HG03108 (cell line): ENCODE measurements around the gene CDC14B.
"Not testable (repeated sequence)": the region's sequence is repeated elsewhere in the genome, so short reads cannot be mapped to it uniquely, and the experiment has no call there.

Experiments used
- ATAC-seq: cut with Tn5 transposase; IDR thresholded peaks from one replicate; pipeline ENCODE4 v1.9.1; 2021; ENCODE audit warnings: moderate library complexity; ENCODE audit not compliant: unreplicated experiment

Gene CDC14B

DNA sequence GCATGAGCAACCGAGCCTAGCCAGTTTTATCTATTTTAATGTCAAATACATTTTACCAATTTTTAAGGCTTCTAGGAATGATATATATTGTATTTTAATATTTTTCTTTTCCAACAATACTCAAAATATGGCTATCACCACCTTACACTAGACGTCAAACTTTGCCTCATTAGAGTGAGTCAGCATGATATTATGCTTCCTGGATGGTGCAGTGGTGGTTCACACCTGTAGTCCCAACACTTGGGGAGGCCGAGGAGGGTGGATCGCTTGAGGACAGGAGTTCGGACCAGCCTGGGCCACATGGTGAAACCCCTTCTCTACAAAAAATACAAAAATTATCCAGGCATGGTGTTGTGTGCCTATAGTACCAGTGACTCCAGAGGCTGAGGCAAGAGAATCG lies 7.3 kb upstream of the CDC14B start:
- ATAC-seq = no peak

DNA sequence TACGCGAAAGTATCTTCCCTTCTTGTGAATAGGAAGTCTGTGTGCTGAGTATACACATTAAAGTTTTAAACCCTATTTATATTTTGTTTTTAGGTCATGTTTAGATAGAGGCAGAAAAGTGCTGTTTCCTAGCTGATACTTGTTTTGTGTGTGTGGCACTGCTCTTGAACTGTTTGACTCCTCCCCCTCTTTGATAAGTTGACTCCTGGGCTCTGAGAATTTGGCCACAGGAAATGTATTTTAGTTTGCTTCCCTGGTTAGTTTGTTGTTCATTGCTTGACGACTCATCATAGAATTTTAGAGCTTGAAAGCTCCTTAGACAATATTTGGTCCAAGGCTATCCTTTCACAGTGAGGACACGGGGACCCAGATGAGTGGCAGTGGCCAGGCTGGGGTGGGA lies 2.0 kb upstream of the CDC14B start:
- no peak for ATAC-seq

DNA sequence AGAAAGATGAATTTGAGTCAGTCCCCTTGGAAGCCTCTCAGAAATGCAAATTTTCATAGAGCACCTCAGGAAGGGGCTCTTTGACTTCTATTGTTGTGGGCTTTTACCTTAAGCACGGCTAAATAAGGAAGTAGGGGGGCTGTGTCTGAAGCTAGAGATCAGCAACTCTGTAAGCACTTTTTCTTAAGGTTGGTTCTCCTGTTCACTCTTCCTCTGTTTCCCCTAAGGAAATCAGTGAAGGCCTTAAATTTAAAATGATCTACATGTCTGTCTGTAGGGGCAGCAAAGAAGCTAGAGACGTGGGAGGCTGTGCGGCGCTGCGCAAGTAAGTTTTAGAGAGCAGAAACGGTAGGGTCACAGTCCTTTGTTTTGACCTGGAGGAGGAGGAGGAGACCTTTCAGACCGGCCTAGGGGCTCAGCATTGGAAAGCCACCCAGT lies 1.2 kb upstream of the CDC14B start:
- no peak for ATAC-seq

DNA sequence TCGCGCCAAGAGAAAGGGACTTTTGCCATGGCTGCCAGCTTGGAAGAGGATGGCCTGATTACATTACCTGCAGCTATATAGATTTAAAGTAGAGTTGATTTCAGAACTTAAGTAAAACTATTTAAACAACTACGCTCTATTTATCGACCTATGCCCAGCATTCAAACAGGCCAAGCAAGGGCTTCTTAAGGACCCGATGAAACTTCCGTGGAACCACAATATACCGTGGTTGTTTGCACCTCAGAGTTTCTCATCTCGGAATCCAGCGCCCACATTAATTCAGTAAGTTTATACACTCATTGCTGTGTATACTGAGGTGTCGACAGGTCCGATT lies 505 bp upstream of the CDC14B start:
- ATAC-seq = no peak

DNA sequence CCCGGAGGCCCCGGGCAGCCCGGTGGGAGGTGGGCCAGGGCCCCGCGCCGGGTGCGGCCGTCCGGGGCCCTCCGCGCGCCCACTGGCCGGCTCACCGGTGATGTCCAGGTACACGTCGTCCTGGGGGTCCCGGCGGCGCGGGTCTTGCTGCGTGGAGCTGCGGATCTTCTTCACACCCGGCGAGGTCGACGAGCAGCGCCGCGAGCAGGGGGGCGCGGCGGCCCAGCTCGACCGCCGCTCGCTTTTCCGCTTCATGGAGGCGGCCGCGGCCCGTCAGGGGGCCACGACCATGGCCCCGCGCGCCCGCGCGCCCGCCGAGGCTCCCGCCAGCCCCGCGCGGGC lies 548 bp downstream of the CDC14B start:
- no peak for ATAC-seq

DNA sequence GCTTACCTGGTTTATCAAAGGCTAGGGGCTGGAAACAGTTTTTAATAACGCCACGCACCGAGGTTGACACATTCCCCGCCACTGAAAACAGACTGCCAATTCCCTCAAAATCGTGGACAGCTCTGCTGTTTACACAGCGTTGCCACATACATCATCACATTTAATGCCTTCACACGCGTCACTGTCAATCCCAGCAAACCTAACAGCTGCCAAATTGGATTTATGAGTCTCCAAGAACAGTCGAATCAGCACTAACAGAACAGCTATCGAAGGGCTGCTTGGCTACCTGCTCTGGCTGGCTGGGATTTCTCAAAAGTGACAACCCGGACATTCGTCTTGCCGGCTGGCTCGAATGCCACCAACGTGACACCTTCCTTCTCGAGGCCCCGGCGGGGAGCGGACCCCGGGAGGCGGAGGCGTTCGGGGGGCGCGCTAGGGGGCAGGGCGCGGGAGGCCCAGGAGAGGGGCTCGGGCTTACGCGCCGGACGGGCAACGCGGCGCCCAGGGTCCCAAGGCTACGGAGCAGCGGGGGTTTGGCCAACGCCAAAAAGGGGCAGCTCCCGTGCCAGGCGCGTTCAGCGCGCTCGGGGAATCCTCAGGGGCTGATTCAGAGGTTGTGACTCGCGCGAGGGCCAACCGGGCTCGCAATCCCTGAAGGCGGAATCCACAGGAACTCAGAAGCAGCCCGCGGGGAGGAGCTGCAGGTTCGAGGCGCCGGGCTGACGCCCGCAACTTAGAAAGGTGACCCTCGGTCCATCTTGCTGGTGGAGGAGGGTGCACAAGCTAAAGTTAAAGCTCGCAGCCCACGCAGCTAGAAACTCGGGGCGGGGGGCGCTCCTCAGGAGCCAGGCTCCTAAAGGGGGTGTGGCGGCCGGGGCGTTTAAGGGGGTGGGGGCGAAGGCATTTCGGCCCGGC lies 1.2 kb downstream of the CDC14B start:
- ATAC-seq = no peak

DNA sequence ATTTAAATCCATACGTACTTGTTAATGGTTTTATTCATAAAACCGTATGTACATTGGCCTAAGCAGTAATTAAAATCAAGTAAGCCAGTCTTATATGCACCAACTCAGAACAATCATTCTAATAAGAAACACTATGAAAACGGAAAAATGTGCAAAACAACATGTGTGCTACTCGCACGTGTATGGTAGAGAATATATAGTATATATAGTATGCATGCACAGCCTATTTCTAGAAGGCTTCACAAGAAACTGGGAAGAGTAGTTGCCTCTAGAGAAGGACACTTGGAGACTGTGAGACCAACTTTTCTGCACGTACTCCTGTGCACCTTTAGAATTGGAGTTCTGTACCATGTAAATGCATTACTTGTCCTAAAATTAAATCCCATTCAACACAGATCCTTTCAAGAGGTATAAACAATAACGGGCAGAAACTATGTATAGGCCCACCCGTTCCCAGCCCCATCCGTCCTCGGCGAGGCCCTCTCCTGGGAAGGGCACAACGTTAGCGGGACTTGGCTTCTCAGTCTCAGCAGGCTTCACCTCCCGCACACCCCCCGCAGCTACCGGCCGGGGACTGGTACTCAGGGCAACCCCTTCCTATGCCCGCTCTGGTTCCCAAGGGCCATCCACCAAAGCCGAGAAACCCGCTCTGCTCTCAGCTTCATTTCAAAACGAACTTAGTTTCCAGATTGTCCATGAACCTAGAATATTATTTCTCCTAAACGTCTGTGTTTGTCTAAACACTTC lies 2.0 kb downstream of the CDC14B start:
- ATAC-seq = no peak

DNA sequence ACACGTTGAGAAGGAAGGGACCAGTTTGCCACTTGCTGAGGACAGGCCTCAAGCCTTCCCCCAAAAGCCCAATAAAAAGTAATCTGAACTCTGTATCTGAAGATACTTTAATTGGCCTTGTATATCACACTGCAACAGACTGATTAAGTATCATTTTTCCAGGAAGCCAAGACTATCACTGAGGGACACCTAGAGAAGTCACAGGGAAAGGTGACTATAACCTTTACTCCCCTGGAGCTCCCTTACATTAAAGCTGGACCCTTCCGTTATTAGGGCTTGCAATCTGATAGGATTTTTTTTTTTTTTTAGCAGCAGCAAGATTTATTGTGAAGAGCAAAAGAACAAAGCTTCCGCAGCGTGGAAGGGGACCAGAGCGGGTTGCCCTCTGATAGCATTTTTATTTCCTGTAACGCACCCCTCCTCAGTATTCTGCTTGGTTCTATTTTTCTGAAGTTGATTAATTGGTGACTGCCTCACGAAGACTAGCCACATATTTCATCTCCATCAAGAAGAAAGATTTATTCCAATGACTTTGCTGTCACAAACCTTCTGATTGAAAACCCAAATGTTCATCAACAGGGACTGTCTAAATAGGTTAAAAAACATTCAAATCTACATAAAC lies 2.7 kb downstream of the CDC14B start:
- no peak for ATAC-seq

DNA sequence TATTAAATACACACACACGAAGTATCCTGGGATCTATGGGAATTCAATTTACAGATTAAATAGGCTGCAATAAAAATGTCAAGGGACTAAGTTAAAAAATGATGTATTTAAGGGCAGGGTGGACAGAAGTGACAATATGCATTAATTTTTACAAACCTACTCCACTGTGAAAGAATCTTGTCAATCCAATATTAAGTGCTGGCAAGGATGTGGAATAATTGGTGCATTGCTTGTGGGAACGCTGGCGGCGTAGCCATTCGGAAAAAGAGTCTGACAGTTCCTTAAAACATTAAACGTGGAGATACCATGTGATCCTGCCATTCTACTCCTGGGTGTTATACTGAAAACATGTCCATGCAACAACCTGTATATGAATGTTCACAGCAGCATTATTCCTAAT lies 4.2 kb downstream of the CDC14B start:
- ATAC-seq = no peak

DNA sequence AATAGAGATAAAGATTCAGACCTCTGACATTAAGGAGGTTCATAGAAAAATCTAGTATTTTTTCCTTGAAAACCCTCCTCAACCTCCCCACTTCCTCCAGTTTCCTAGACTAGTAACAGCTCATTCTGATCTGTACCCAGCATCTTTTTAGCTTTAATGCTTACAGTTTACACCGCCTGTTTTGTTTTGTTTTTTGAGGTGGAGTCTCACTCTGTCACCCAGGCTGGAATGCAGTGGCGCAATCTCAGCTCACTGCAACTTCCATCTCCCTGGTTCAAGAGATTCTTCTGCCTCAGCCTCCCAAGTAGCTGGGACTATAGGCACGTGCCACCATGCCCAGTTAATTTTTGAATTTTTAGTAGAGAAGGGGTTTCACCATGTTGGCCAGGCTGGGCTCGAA lies 5.0 kb downstream of the CDC14B start:
- not testable (repeated sequence) for ATAC-seq

DNA sequence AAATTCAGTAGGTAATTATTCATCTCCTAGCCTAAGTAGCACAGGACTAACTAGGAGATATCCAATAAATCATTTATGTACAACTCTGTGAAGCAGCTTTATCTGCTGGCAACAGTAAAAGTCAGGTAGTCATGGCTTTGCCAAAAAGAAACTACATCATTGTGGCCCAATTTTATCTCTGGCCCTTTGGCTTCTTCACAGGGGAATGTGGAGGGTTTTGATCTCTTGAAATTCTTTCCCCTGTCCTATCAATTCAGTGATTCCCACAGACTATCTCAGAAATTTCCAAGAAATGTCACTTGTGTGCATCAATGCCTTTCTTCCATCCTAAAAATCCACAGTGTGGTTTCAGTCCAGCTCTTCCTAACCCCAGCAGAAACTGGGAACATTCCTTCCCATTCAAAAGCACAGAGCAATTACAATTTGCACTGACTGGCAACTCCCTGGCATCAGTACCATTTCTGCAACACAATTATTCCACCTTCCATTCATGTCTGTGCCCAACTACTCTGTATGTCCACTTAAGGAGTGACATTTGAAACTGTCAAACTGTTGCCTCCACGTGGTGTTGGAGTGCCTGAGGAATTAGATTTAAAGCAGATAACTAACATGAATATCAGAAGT lies 6.6 kb downstream of the CDC14B start:
- ATAC-seq = no peak

DNA sequence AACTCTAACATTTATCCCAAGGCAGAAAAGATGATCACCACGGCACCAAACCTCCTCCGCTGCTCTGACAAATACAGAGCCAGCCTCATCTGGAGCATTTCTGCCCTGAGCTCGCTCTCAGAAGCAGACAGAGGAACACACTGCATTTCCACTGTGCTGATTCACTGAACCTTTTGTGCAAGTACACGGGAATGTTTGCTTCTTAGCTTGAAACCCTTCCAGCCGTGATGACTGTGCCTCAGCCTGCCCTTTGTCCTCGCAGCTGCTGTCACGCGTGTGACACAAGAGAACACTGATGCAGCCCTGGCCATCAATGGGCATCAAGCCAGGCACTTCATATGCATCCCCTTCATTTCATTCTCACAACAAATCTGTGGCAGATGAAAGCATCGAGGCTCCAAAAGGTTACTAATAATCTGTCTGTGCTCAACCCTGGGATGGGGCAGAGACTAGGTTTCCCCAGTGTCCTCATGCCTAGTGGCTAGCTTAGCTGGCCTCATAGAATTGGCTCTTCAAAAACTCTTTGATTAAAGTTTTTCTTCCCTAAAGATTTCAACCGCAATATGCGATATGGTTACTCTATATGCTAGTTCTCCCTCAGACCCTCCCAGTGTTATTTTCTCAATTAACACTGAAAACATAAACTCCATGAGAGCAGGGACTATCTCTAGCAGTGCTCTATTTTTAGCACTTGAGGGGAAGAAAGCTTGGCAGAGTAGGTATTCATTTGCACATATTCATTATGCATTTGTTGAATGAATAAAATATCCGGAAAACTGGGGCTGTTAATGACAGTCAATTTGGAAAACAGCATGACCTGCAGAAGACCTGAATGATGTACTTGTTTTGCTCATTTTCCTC lies 7.3 kb downstream of the CDC14B start:
- no peak for ATAC-seq

DNA sequence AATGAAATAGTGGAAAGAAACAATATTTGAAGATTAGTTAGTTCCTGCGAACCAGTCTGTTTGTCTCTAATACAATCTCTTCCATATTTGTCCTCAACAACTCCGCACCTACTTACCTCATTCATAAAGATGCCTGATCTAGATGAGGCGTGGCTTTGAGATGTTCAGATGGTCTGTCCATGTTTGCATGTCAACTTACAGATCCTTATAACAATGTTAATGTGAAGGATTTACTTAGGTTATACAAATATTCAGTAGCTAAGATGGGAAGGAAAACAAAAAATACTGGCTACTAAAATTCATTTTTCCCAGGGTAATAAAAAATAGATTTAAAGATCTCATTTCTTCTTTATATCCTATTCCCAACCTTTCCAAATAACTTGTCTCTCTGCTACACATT lies 8.3 kb downstream of the CDC14B start:
- ATAC-seq = no peak

DNA sequence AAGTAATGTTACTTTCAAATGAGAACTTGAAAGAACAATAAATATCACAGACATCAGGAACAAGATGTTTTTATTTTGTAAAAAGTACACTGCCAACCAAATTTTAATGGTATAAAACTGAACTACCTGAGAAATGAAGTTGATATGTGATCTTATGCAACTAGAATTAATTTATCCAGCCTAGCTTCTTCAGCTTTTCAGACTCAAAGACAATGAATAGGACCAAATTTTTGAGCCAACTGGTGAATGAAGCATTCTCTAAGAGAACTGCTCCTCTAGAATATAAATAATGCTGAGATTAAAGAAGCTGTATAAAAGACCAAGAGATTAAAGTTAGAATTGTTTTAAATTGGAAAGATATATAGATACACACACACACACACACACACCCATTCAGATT lies 9.9 kb downstream of the CDC14B start:
- no peak for ATAC-seq

DNA sequence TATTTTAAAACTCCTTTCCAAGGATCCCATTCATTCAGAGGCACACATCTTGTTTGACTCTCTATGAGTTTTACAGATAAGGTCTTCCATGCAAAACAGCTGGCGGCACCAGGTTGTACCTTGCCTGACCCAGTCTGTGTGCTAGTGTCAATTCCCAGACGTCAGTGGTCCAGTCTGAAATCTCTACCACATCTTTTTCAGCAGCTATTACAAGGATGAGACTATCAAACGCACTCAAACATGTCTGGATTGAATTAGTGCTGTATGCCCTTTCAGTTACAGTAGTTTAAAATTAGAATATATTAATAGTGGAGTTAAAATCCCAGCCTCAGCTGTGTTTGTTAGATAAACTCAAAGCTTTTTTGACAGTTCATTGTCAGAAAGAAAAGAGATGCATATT lies 11.7 kb downstream of the CDC14B start:
- no peak for ATAC-seq

DNA sequence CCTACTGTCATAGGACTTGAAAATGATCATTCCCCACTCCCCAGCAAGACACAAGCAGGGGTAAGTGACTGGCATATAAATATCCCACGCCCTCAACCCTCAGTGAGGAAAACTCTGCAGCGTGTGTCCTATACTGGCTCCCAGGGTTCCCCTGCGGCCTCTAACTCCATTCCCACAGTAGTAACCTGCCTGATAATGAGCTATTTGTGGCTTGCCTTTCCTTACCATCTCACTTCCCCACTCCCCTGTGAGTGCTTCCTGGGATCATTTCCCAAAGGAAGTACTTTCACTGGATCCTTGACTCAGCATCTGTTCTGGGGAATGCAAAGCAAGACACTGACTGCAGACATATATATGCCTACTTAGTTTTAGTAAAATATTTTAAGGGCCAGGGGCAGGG lies 14.3 kb downstream of the CDC14B start:
- ATAC-seq = no peak

DNA sequence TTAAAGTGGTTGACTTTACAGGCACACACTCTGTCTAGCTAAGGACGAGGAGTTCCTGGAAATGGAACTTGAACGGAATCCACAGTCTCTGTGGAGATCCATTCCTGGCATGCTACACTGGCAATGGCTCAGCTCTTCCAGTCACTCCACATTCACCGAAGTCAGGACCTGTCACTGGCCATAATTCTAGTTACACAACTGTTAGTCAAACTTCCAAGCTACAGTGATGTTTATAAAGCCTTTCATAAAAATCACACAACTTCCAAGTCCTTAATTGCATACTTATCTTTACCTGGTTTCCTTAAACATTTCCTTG lies 15.7 kb downstream of the CDC14B start:
- ATAC-seq = no peak

DNA sequence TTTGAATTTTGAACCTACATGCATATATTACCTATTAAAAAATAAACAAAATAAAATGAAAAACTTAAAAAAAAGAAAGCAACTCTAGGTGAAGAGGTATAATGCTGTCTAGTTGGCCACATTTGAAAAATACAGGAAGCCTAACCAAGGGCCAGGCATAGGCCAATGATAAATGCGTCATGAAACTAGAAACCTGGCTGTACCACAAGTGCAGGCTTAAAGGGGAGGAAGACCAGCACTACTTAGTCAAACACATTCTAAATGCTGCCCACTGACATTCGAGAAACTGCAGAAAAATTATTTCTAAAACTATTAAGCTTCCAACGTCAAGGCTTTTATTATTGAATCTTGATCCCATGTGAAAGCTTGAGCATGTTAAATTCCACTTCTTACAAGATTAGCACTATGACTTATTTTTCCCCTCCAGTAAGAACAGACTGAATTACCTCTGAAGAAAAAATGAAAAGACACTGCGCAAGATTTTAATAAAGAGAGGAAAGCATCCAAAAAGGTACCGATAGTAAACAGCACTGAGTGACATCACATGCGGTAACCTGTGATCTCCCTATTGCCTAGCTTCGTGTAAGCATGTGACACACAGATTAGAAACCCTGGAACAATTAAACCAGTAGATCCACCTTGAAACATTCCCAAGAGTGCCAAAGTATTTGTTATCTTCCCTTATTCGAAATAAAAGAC lies 16.2 kb downstream of the CDC14B start:
- ATAC-seq = no peak

DNA sequence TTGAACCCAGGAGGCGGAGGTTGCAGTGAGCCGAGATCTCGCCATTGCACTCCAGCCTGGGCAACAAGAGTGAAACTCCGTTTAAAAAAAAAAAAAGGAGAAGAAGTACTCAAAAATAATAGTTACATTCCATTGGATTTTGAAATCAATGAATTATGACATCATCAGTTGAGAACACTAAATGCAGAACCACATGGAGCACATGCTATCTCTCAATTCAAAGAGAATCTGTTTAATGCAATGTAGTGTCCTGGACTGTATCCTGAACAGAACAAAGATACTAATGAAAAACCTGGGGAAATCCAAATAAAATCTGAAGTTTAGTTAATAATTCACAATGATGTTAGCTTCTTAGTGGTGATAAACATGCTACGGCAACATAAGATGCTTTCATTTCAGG lies 20.3 kb downstream of the CDC14B start:
- ATAC-seq = no peak

DNA sequence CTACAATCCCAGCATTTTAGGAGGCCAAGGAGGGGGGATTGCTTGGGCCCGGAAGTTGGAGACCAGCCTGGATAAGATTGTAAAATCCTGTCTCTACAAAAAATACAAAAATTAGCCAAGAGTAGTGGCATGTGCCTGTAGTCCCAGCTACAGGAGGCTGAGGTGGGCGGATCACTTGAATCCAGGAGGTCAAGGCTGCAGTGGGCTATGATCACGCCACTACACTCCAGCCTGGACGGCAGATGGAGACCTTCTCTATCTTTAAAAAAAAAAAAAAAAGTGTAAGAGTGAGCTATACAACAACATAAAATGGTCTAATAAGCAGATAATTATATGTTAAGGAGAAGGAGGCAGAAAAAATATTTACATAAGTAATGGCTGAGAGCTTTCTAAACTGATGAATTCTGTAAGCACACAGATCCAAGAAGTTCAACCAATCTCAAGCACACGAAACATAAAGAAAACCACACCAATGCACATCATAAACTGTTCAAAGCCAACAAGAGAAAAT lies 23.0 kb downstream of the CDC14B start:
- no peak for ATAC-seq
